COLO829 (cell line): ENCODE results near the gene WBP1L.
A peak's percentile ranks its signal among the peaks of the same experiment; 100 is the strongest.

Experiments used
- DNase-seq: peaks from one replicate; pipeline ENCODE4 v3.0.0; 2012; ENCODE audit warnings: low spot score

Gene WBP1L

GRCh38 chr10:102780527-102780808 is 36.7 kb downstream of the WBP1L start:
- no peak for DNase-seq

DNA sequence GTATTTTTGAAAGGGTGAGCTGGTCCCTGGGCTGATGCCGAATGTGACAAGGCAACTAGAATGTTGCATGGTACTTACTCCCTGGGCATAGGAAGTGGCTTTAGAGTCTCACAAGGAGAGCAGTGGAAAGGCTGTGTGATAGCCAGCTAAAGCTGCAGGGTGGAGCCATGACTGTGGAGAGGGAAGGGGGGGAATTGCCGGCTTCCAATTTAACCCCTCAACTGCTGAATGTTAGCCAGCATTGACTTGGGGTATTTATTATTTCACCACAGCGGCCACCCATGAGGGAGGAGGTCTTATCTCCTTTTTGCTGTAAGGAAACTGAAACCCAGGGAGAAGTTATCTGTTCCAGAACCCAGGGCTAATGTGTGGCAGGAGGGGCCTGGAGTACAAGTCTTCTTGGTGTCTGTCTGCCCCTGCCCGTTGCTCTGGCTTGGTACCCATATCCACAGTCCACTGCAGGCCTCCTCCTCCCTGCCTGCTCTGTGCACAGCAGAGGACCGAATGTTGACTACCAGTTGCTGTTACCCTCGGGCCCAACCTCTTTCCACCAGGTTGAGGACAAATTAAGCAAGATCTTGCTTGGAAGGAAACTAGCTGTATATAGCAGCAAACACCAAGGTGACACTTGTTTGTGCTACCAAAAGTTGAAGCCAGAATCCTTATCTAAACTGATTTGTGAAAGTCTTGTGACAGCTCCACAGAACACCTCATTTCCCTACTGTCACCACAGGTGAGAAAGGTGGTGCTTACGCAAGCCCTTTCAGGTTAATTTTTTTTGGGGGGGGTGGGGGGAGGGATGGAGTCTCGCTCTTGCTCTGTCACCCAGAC is 37.6 kb downstream of the WBP1L start:
- DNase-seq: no peak

DNA sequence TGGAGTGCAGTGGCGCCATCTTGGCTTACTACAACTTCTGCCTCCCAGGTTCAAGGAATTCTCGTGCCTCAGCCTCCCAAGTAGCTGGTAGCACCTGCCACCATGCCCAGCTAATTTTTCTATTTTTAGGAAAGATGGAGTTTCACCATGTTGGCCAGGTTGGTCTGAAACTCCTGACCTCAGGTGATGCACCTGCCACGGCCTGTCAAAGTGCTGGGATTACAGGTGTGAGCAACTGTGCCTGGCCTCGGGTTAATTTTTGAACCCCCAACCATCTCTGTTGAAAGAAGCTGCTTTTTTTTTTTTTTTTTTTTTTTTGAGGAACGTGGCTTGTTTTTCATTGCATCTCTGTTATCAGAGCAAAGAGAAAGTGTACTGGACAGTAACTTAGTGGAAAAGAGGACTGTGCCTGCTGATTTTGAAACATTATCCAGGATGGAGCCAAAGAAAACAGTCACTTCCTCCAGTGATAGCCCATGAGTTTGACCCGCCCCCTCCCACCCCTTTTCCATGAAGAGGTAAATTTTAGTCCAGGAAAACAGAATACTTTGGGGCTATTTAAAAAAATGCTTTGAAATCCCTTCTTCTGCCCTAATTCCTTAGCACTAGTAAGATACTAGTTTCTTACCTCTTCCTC is 38.3 kb downstream of the WBP1L start:
- DNase-seq: no peak

DNA sequence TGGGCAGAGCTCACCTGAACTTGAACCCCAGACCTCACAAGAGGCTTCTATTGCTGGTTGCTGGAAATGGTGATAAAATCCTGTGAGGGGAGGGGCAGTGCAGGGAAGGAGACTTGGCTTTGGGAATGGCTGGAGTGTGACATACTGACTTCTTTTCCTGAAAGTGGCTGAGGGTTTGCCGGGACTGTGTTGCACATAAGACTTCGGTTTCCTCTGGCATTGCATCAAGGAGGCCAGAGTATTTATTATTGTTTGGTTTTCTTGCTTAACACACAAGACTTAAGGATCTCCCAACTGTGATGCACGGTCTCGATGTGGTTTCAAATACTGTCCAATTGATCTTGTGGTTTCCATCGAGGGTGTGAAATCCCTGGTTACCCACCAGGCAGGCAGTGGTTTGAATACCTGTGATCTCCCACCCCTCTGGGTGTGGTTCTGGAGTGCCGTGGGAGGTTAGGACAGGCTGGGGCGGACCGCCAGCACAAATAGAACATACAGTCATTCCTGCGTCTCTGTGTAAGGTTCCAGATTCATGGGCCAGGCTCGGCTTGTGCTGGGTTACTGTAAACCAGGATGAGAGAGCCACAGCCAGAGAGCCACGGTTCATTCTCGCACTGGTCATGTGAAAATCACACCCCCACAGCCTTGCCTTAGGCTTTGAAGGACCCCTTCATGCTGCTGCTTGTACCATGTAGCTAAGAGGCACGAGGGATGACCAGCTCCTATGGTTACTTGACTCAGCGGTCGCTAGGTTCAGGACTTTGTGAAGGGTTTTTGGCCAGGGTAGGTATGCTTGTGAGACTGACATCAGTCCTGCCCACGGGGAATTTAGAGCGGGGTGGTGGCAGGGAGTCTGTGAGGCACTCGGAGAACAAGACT is 39.2 kb downstream of the WBP1L start:
- no peak for DNase-seq

GRCh38 chr10:102783568-102783967 is 39.8 kb downstream of the WBP1L start:
- no peak for DNase-seq

GRCh38 chr10:102785818-102786217 is 42.1 kb downstream of the WBP1L start:
- DNase-seq: no peak

- DNase-seq: no peak
These were observed 48.1 kb downstream of the WBP1L start for GRCh38 chr10:102791754-102792395.

DNA sequence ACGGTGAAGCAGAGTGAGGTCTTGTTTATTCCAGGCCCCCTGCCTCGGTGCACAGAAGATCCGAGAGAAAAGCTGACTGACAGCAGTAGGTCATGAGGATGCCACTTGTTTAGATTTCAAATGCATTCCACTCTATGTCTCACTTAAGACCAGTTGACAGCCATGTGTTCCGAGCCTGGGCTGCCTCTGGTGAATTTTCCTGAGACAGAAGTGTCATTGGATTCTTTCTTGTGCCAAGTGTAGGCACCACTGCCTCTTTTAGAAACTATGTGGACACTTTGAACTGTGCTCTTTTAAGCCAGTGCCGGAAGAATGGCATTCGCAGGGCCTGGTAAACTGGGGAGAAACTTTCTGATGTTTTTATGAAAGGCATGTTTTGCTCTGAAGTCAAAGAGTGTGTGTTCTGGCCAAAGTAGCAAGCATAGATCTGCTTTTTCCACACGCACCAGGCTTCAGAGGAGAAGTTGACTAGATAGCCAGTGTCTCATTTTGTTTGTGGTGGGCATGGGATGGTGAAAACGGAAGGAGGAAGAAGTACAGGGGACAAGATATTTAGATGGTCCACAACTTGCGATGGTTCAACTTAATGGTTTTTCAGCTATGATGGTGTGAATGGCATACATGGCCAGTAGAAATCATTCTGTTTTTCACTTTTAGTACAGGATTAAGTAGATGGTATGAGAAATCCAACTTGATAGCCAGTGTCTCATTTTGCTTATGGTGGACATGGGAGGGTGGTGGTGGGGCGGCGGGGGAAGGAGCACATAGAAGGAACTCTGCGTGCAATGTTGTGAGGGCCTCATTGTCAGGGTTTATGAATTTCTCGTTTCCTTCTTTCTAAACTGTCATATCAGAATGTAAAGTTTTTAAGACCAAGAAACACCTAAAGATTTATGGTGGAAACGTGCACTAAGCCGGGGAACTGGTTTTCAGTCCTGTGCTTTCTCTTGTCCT is 52.0 kb downstream of the WBP1L start:
- DNase-seq: no peak

GRCh38 chr10:102796407-102797176 is 52.8 kb downstream of the WBP1L start:
- peak; percentile 49 for DNase-seq

DNA sequence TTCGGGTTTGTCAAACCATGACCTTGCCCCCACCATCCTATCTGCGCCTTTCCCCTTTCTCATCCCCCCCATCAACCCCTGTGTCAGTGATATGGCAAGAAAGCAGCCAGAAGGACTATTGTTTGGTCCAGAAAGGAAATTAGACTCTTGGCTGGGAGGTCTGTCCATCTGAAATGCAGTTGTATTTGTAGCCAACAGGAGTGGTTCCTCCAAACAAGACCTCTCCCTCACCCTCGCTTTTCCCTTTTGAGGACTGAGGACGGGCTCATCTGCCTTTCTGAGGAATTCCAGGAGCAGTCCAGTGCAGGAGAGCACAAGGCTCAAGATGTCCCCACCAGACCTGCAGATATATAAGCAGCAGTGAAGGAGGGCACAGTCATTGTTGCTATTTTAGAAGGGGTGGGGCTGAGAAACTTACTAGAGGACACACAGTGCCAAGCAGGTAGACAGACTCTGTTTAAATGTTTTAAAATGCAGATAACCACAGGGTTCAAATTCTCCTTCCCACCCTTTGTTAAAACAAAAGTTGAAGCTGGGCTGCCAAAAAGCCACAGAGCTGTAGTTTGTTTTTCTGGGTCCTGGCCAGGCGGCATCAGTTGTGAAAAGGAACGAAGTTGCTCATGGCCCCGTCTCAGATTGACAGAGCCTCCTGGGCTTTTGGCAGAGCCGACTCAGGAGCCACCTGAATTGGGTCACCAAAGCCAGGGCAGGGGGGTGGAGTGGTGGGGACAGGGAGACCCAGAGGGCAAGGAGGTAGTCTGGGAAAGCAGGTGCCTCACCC is 56.1 kb downstream of the WBP1L start:
- no peak for DNase-seq

DNA sequence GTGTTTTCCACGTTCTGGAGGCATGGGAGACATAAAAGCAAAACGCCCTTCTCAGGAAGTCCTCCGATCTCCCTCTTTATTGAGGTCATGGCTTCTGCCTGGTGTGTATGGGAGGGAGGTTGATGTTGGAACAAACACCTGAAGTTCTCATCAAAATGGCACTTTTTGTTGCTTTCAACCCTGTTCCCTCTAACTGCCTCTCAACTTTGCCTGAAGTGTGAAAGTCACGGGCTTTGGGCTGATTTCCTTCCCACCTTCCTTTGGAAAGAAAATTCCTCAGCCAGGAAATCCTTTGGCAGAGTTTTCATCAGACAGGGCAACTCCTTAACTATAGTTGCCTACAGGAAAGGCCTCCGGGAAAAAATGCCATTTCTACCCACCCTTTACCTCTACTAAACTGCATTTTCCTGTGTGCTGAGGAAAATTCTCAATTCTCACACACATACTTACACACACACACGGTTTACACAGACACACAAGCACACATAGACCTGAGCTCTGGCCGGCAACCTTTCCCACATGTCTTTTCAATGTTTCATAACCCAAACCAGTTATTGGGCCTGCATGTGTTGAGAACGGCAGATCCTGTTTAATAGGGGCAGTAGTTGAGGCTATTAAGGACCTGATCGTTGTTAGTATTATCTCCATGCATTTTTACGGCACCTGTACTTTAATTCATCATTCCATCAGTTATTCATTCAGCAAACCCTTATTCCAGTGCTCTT is 57.0 kb downstream of the WBP1L start:
- DNase-seq: no peak

DNA sequence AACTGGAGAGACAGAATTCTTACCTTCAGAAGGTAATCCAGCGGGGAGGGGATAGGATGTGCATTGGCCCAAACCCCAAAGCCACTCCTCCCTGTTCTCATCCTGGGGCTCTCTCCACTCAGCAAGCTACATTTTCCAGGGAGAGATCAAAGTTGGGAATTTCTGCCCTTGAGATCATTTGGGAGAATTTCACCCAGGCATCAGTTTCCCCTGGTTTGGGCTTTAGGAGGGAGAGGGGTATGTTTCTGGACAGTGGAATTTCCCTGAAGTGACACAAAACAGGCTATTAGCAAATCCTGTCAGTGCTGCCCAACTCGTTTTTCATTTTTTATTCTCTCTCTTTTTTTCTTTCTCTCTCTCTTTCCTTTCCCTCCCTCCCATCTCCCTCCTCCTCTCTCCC is 57.7 kb downstream of the WBP1L start:
- no peak for DNase-seq

DNA sequence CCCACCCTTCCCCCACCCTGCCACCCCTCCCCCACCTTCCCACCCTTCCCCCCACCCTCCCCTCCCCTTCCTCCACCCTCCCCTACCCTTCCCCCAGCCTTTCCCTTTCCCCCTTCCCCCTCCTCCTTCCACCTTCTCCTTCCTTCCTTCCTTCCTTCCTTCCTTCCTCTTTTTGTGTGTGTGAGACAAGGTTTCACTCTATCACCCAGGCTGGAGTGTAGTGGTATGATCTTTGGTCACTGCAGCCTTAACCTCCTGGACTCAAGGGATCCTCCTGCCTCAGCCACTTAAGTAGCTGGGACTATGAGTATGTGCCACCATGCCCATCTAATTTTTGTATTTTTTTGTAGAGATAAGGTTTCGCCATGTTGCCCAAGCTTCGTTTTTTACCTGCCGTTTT is 58.2 kb downstream of the WBP1L start:
- no peak for DNase-seq

GRCh38 chr10:102802920-102803534 is 59.3 kb downstream of the WBP1L start:
- DNase-seq: peak; percentile 11

- DNase-seq: no peak
These were observed 60.8 kb downstream of the WBP1L start for GRCh38 chr10:102804382-102805055.

DNA sequence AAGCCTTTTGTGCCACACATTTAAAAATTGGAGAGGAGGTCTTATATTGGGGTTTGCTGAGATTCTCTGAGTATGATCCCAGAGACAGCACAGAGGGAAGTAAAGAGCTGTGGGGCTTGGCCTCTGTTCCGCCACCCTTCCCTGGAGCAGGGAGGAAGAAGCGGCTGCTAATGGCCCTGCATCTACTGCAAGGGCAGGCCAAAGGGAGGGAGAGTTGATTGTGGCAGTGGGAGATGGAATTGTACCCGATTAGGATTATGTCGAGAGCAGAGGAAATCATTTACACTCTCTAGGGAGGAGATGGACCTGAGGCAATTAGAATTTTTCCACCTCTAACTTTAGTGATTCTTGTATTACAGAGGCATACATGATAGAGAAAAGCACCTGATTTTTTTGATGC is 64.6 kb downstream of the WBP1L start:
- no peak for DNase-seq

- no peak for DNase-seq
These were observed 67.6 kb downstream of the WBP1L start for GRCh38 chr10:102811346-102811745.
